ENCODE data around the gene SLC7A7. TPM values are rescaled to one million over a fixed set of nuclear protein-coding genes. Genes with fewer than 3 reads are reported as not detected.

The SLC7A7 gene
- total RNA-seq, 6 experiments from 2014 or later, result 6.2 to 11.4 (median 7.3) TPM

DNA sequence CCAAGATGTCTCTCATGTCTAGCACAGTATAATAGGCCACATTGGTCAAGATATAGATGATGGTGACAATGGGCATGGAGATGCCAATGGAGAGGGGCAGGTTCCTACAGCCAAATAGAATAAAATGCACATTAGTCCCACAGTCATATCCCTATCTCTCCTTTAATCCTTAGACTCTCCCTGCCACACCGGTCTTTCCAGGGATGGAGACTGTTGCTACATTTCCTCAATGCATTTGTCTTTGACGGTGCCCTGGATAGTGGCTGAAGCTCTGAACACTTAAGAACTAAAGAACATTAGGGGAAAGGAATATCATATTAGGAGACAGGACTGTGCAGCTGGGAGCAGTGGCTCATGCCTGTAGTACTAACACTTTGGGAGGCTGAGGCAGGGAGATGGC, 39.0 kb downstream of the SLC7A7 start:
- WGBS (ENCODE audit: insufficient coverage, low coverage, low lambda C conversion rate, missing lambda C conversion rate), result 71% methylated on average over 1 of the region's 2 CpGs
- ATAC-seq (no peak), DNase-seq (no peak)
- no peak overlapping the region for H3K4me3 ChIP-seq
- intact Hi-C loops (cut with DNase I), result no loop called here
- peaks cover 0 to 21% (median 10%) of the 10 kb centered on the region in 4 donors for H3K36me3 ChIP-seq
- H3K4me1 ChIP-seq, result no peaks in the 10 kb centered on the region
- no peaks in the 10 kb centered on the region for H3K9me3 ChIP-seq
- no peaks in the 10 kb centered on the region for H3K27me3 ChIP-seq
- H3K27ac ChIP-seq, result no peak overlapping the region
- TF ChIP-seq, protein P1, sequence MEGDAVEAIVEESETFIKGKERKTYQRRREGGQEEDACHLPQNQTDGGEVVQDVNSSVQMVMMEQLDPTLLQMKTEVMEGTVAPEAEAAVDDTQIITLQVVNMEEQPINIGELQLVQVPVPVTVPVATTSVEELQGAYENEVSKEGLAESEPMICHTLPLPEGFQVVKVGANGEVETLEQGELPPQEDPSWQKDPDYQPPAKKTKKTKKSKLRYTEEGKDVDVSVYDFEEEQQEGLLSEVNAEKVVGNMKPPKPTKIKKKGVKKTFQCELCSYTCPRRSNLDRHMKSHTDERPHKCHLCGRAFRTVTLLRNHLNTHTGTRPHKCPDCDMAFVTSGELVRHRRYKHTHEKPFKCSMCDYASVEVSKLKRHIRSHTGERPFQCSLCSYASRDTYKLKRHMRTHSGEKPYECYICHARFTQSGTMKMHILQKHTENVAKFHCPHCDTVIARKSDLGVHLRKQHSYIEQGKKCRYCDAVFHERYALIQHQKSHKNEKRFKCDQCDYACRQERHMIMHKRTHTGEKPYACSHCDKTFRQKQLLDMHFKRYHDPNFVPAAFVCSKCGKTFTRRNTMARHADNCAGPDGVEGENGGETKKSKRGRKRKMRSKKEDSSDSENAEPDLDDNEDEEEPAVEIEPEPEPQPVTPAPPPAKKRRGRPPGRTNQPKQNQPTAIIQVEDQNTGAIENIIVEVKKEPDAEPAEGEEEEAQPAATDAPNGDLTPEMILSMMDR (IDR thresholded peaks at IDR 0.05), result no peak
- no peak for TF ChIP-seq POLR2A (IDR thresholded peaks at IDR 0.05)

DNA sequence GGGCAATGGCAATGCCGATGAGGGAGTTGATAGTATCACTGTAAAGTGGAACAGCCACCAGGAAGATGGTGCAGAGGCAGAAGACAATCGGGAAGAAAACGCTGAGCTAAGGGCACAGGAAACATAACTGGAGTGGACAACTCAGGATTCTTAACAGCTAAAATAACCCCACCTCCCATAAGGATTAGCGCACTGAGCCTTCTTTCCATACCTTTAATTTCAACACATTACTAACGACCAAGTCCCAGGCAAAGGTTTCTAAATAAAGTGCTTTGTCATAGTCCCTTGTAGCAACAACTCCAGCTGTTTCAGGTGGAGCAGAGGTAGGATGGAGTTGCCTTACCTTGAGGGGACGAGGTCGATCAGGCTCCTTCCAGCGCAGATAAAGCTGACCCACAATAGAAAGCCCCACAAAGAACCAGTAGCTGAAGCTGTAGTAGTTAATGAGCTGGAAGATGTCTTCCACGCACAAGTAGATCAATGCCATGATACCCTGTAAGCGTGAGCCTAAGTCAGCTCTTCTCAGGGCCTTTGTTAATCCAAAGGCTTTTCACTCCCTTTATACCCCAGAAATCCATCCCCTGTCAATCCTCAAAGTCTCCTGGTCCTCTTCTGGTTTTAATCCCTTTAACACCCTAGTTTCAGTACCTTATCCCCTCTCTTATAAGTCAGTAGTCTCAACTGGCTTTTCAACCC, 41.1 kb downstream of the SLC7A7 start:
- Histone ChIP-seq H3K9me3 (no peaks in the 10 kb centered on the region), H3K27me3 (no peaks in the 10 kb centered on the region), H3K4me1 (no peaks in the 10 kb centered on the region), H3K36me3 (peaks cover 6 to 42% (median 23%) of the 10 kb centered on the region in 4 donors), H3K27ac (no peak overlapping the region), H3K4me3 (no peak overlapping the region)
- DNase-seq, result no peak
- WGBS (ENCODE audit: insufficient coverage, low coverage, low lambda C conversion rate, missing lambda C conversion rate), result 63% methylated on average over 3 of the region's 10 CpGs
- TF ChIP-seq, protein P1 (IDR thresholded peaks at IDR 0.05), result no peak
- TF ChIP-seq POLR2A (IDR thresholded peaks at IDR 0.05), result no peak
- intact Hi-C loops (cut with DNase I), result no loop called here
- no peak for ATAC-seq

DNA sequence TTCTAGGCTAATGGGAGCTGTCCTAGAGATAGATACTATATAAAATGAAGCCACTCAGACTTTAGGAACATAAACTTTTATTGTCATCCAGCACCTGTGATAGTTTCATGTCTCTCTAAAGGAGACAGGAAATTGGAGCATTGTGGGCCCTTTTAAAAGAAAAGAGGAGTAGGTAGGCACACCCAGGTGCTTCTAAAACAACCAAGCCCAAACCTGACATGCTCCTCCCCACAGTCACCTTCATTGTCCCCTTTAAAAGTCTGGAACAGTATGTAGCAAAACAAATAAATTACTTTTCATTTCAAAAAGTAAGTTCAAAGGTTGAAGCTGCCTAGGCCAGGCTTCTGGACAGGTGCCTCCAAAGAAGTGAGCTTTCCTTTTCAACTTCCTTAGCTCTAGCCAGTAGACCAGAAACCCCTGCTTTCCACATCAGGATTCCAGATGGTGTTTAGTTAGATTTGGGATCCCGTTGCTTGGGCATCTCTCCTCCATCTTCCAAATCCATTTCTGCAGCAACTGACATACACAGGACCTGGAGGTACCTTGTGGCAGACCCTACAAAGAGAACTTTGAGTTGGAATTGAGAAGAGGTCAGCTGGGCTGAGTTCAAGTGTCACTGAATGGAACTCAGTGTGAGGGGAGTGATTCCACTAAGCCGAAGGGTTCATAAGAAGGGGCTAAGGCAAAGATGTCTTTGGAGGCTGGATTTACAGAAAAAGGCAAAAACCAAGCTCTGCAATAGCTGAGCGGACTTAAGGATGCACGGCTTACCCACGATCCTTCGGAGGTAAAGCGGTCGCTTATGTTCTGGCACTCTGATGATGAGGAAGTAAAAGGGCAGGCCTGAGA, 41.8 kb downstream of the SLC7A7 start:
- Histone ChIP-seq H3K27ac (no peak overlapping the region), H3K9me3 (no peaks in the 10 kb centered on the region), H3K36me3 (peaks cover 6 to 43% (median 23%) of the 10 kb centered on the region in 4 donors), H3K27me3 (no peaks in the 10 kb centered on the region), H3K4me3 (no peak overlapping the region), H3K4me1 (no peaks in the 10 kb centered on the region)
- WGBS (ENCODE audit: insufficient coverage, low coverage, low lambda C conversion rate, missing lambda C conversion rate), result 81% methylated on average over 7 of the region's 8 CpGs
- TF ChIP-seq, protein P1 (IDR thresholded peaks at IDR 0.05), result no peak
- no peak for TF ChIP-seq POLR2A (IDR thresholded peaks at IDR 0.05)
- intact Hi-C loops (cut with DNase I), result no loop called here
- DNase-seq (peak in 1 of 3 donors; percentile 21), ATAC-seq (peak in 1 of 4 donors; percentile 7)

DNA sequence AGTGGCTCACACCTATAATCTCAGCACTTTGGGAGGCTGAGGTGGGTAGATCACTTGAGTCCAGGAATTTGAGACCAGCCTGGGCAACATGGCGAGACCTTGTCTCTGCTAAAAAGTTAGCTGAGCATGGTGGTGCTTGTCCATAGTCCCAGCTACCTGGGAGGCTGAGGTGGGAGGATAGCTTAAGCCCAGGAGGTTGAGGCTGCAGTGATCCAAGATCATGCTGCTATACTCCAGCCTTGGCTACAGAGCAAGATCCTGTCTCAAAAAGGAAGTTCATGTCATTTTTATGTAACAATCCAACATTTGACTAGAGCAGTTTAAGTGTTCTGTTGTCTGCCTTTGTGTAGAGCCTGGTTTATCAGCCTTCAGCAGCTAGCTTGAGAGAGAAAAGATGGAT, 42.5 kb downstream of the SLC7A7 start:
- H3K9me3 ChIP-seq, result no peaks in the 10 kb centered on the region
- TF ChIP-seq, protein P1 (IDR thresholded peaks at IDR 0.05), result no peak
- TF ChIP-seq POLR2A (IDR thresholded peaks at IDR 0.05), result no peak
- intact Hi-C loops (cut with DNase I), result no loop called here
- H3K27ac ChIP-seq, result no peak overlapping the region
- peaks cover 0 to 4% (median 1%) of the 10 kb centered on the region in 4 donors for H3K4me1 ChIP-seq
- DNase-seq (peak in 1 of 3 donors; percentile 13), ATAC-seq (no peak)
- H3K4me3 ChIP-seq, result no peak overlapping the region
- WGBS (ENCODE audit: insufficient coverage, low coverage, low lambda C conversion rate, missing lambda C conversion rate), result no CpG with 5 or more reads among the region's 1 CpG
- H3K27me3 ChIP-seq, result no peaks in the 10 kb centered on the region
- H3K36me3 ChIP-seq, result peaks cover 6 to 43% (median 23%) of the 10 kb centered on the region in 4 donors

Data from right lobe of liver (tissue), 6 donors.